ENCODE measurements around the gene GBGT1. TPM values are rescaled to one million over a fixed set of nuclear protein-coding genes. Genes with fewer than 3 reads are reported as not detected.
A peak's percentile ranks its signal among the peaks of the same experiment; 100 is the strongest.

The GBGT1 gene
- total and polyA plus RNA-seq, 2 donors (not counting 3 experiments of a cell fraction or from before 2014, with no cell fraction given): 35.6 to 56.3 TPM

- no peak overlapping the region for H3K27ac ChIP-seq (ENCODE audit: insufficient read depth, low read depth, low read length)
These were observed 36.9 kb downstream of the GBGT1 start for GRCh38 chr9:133126697-133127339.

More at GRCh38 chr9:133126697-133127339, 36.9 kb downstream of the GBGT1 start:
- no peak for DNase-seq (ENCODE audit: low read depth, low spot score)
- H4K20me1 ChIP-seq (replicated peaks; ENCODE audit: control insufficient read depth, extremely low read depth, insufficient read depth, low read length): no peaks in the 10 kb centered on the region
- TF ChIP-seq POLR2A (IDR thresholded peaks at IDR 0.05; ENCODE audit: low read depth, low read length) (no peak), JUN (IDR thresholded peaks at IDR 0.05; ENCODE audit: borderline replicate concordance, insufficient read depth, insufficient read length, low read depth) (no peak), MAX (IDR thresholded peaks at IDR 0.05; ENCODE audit: insufficient read depth, insufficient read length) (no peak), MYC (IDR thresholded peaks at IDR 0.05; ENCODE audit: low read depth, low read length) (no peak), POLR2AphosphoS5 (IDR thresholded peaks at IDR 0.05; ENCODE audit: insufficient read depth, low read depth, low read length) (no peak), GATA2 (IDR thresholded peaks at IDR 0.05; ENCODE audit: insufficient read depth, insufficient read length, low read depth, low read length) (no peak), EZH2 (IDR thresholded peaks at IDR 0.05; ENCODE audit: borderline replicate concordance, low read depth, low read length, severe bottlenecking) (no peak), FOS (IDR thresholded peaks at IDR 0.05; ENCODE audit: borderline replicate concordance, insufficient read depth, low read length) (no peak), CTCF (IDR thresholded peaks at IDR 0.05; ENCODE audit: extremely low read depth in 1 of 2, insufficient read depth in 1 of 2, low read depth in 1 of 2, low read length in 2 of 2) (no peak)
- no peak overlapping the region for H2AFZ ChIP-seq (ENCODE audit: low read depth, low read length)
- H3K4me3 ChIP-seq (replicated peaks in 1 of 3; ENCODE audit: insufficient read depth in 1 of 3, low read depth in 1 of 3, low read length in 3 of 3): no peak overlapping the region
- no peak for FAIRE-seq
- intact Hi-C loops (cut with micrococcal nuclease) (loop anchor here (1.0 kb wide), 1 partner anchor 8 kb away; no protein-coding TSS in a partner anchor), dilution Hi-C loops (cut with MboI; ENCODE audit: extremely low pct_ligation_motif_present, low sequenced_read_pairs) (no loop called here)
- no peak overlapping the region for H3K9ac ChIP-seq (replicated peaks; ENCODE audit: extremely low read depth, insufficient read depth, low read length)
- H3K79me2 ChIP-seq (ENCODE audit: control insufficient read depth, insufficient read depth, low read length): no peaks in the 10 kb centered on the region
- H3K9me3 ChIP-seq (replicated peaks; ENCODE audit: control insufficient read depth, insufficient read depth, low read length): no peaks in the 10 kb centered on the region
- H3K9me1 ChIP-seq (replicated peaks; ENCODE audit: control insufficient read depth, extremely low read depth, insufficient read depth, low read length): no peaks in the 10 kb centered on the region
- H3K27me3 ChIP-seq (ENCODE audit: control insufficient read depth in 2 of 2, insufficient read depth in 2 of 2, low read length in 2 of 2): no peaks in the 10 kb centered on the region
- ChIA-PET POLR2A (no interaction called here), CTCF (interaction anchor here (0.8 to 3.2 kb wide), 5 partner anchors 9 to 105 kb away, joined by 3 to 36 read pairs (median 3); no protein-coding TSS in a partner anchor)
- peak overlapping the region; percentile 10 for H3K4me2 ChIP-seq (ENCODE audit: insufficient read depth, low read length)
- peaks cover 17% of the 10 kb centered on the region for H3K4me1 ChIP-seq (ENCODE audit: control insufficient read depth, extremely low read depth, insufficient read depth, low read length)
- BruUV-seq (replicated peaks): no TSS peak
- H3K36me3 ChIP-seq (ENCODE audit: control insufficient read depth in 2 of 2, extremely low read depth in 1 of 2, insufficient read depth in 2 of 2, low read length in 2 of 2): no peaks in the 10 kb centered on the region

Data from endothelial cell of umbilical vein (primary cell).